Measurements from ENCODE around the gene DUSP2. TPM values are rescaled to one million over a fixed set of nuclear protein-coding genes. Genes with fewer than 3 reads are reported as not detected.

The DUSP2 gene
- total RNA-seq, 2 donors from 2014 or later = 8.5 to 22.2 TPM

- no peaks in the 10 kb centered on the region for H3K36me3 ChIP-seq
- peak overlapping the region; percentile 69 to 73 for H3K27ac ChIP-seq
- H3K4me1 ChIP-seq (ENCODE audit: control insufficient read depth in 1 of 2, low read depth in 2 of 2) = peaks cover 21 to 57% of the 10 kb centered on the region in 2 donors
- H3K27me3 ChIP-seq (replicated peaks; ENCODE audit: insufficient read depth) = no peaks in the 10 kb centered on the region
- H3K4me3 ChIP-seq = peak overlapping the region; percentile 77
- no peaks in the 10 kb centered on the region for H3K9me3 ChIP-seq
- ATAC-seq (ENCODE audit: insufficient number of reproducible peaks, low FRiP score, low read depth) = no peak
- TF ChIP-seq, protein P1, sequence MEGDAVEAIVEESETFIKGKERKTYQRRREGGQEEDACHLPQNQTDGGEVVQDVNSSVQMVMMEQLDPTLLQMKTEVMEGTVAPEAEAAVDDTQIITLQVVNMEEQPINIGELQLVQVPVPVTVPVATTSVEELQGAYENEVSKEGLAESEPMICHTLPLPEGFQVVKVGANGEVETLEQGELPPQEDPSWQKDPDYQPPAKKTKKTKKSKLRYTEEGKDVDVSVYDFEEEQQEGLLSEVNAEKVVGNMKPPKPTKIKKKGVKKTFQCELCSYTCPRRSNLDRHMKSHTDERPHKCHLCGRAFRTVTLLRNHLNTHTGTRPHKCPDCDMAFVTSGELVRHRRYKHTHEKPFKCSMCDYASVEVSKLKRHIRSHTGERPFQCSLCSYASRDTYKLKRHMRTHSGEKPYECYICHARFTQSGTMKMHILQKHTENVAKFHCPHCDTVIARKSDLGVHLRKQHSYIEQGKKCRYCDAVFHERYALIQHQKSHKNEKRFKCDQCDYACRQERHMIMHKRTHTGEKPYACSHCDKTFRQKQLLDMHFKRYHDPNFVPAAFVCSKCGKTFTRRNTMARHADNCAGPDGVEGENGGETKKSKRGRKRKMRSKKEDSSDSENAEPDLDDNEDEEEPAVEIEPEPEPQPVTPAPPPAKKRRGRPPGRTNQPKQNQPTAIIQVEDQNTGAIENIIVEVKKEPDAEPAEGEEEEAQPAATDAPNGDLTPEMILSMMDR (IDR thresholded peaks at IDR 0.05) = no peak
- no peak for DNase-seq (ENCODE audit: low spot score)
These were observed 1.1 kb upstream of the DUSP2 start for GRCh38 chr2:96146153-96146880.

GRCh38 chr2:96145848-96146152 is 560 bp upstream of the DUSP2 start:
- TF ChIP-seq, protein P1 (IDR thresholded peaks at IDR 0.05) = no peak
- ATAC-seq (ENCODE audit: insufficient number of reproducible peaks, low FRiP score, low read depth) = no peak
- peak overlapping the region; percentile 77 for H3K4me3 ChIP-seq
- peak overlapping the region; percentile 69 to 73 for H3K27ac ChIP-seq
- peaks cover 21 to 57% of the 10 kb centered on the region in 2 donors for H3K4me1 ChIP-seq (ENCODE audit: control insufficient read depth in 1 of 2, low read depth in 2 of 2)
- no peaks in the 10 kb centered on the region for H3K27me3 ChIP-seq (replicated peaks; ENCODE audit: insufficient read depth)
- no peaks in the 10 kb centered on the region for H3K9me3 ChIP-seq
- no peak for DNase-seq (ENCODE audit: low spot score)
- no peaks in the 10 kb centered on the region for H3K36me3 ChIP-seq

GRCh38 chr2:96144481-96145035 is 682 bp downstream of the DUSP2 start:
- ATAC-seq (ENCODE audit: insufficient number of reproducible peaks, low FRiP score, low read depth) (no peak), DNase-seq (ENCODE audit: low spot score) (no peak)
- Histone ChIP-seq H3K36me3 (no peaks in the 10 kb centered on the region), H3K4me1 (ENCODE audit: control insufficient read depth in 1 of 2, low read depth in 2 of 2) (peaks cover 21 to 57% of the 10 kb centered on the region in 2 donors), H3K4me3 (peak overlapping the region; percentile 77), H3K27ac (peak overlapping the region in 1 of 2 donors; percentile 69), H3K27me3 (replicated peaks; ENCODE audit: insufficient read depth) (no peaks in the 10 kb centered on the region), H3K9me3 (no peaks in the 10 kb centered on the region)
- TF ChIP-seq, protein P1 (IDR thresholded peaks at IDR 0.05) = no peak

DNA sequence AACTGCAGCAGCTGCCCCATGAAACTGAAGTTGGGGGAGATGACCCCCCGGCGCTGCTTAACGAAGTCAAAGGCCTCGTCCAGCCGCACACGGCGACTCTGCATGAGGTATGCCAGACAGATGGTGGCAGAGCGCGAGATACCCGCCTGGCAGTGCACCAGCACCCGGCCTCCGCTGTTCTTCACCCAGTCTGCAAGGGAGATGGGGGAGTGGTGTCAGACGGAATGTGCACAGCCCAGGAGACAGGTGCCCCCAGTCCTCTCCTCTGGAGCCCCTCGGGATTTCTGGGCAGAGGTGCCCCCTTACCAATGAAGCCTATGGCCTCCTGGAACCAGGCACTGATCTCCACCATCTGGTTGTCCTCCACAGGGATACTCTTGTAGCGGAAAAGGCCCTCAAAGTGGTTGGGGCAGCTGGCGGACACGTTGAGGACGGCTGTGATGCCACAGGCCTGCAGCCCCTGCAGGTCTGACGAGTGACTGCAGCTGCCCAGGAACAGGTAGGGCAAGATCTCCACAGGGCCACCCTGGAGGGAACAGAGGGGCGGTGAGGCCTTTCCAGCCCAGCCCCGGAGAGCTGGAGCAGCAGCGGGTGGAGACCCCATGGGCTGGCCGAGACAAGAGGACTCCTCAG is 1.3 kb downstream of the DUSP2 start:
- Histone ChIP-seq H3K9me3 (no peaks in the 10 kb centered on the region), H3K27ac (no peak overlapping the region), H3K4me3 (peak overlapping the region; percentile 77), H3K36me3 (no peaks in the 10 kb centered on the region), H3K27me3 (replicated peaks; ENCODE audit: insufficient read depth) (no peaks in the 10 kb centered on the region), H3K4me1 (ENCODE audit: control insufficient read depth in 1 of 2, low read depth in 2 of 2) (peaks cover 21 to 55% of the 10 kb centered on the region in 2 donors)
- ATAC-seq (ENCODE audit: insufficient number of reproducible peaks, low FRiP score, low read depth) (no peak), DNase-seq (ENCODE audit: low spot score) (no peak)
- TF ChIP-seq, protein P1 (IDR thresholded peaks at IDR 0.05) = no peak

GRCh38 chr2:96143231-96143847 is 1.9 kb downstream of the DUSP2 start:
- no peak for ATAC-seq (ENCODE audit: insufficient number of reproducible peaks, low FRiP score, low read depth)
- Histone ChIP-seq H3K36me3 (no peaks in the 10 kb centered on the region), H3K4me3 (peak overlapping the region; percentile 77), H3K27ac (no peak overlapping the region), H3K4me1 (ENCODE audit: control insufficient read depth in 1 of 2, low read depth in 2 of 2) (peaks cover 21 to 49% of the 10 kb centered on the region in 2 donors), H3K27me3 (replicated peaks; ENCODE audit: insufficient read depth) (no peaks in the 10 kb centered on the region), H3K9me3 (no peaks in the 10 kb centered on the region)
- DNase-seq (ENCODE audit: low spot score) = no peak
- TF ChIP-seq, protein P1 (IDR thresholded peaks at IDR 0.05) = no peak

Data from thoracic aorta (tissue), 2 donors.